GM19240 (cell line): Measurements from ENCODE around the gene UMPS.

Experiments
- DNase-seq: peaks from one replicate; pipeline ENCODE4 v3.0.0; 2011; ENCODE audit warnings: low spot score; ENCODE audit not compliant: insufficient read length

UMPS gene

DNA sequence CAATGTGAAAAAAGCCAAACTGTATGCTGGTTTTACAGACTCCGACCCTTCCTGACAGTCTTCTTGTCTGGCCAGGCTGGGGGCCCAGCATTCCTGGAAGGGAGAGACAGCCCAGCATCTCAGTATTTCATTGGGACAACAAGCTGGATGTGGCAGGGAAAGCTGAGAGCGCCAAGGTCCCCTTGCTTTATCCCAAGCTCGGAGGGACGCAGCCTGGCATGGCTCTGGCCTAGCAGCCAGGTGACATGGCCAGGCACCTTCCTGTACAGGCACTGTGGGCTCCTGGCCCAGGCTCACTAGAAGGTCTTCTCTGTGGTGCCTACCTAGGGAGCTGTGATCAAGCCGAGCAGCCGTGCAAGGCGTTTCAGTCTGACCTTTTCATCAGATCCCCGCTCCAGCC, 33.0 kb downstream of the UMPS start:
- no peak for DNase-seq

DNA sequence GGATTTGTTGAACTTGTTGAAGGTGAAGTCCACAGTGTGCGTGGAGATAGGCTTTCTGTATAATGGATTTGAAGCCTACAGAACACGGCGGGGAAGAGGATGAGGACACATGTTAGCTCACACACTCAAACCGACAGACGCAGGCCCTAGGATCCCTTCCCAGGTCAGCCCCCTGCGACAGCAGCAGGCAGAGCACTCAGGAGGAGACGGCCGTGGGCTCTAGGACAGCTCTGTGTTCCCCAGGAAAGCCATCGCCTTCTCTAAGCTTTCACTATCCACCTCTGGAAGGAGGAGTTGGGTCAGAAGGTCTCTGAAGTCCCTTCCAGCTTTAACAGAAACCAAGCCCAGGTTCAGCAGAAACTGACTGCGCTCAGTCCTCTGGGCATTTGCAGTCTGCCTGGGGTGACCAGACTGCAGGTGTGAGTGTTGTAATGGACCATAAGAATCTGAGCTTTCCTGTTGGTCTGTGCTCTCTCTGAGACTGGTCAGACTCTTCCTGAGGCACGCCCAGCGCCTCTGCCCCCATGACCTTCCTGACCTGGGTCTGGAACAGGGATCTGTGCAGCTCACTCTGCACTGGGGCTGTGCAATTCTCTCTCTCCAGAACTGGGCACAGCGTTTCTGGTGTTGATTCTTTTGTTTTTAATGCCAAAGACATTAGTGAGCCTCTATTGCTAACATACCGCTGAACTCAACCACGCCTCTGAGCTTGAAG, 33.5 kb downstream of the UMPS start:
- DNase-seq = no peak

DNA sequence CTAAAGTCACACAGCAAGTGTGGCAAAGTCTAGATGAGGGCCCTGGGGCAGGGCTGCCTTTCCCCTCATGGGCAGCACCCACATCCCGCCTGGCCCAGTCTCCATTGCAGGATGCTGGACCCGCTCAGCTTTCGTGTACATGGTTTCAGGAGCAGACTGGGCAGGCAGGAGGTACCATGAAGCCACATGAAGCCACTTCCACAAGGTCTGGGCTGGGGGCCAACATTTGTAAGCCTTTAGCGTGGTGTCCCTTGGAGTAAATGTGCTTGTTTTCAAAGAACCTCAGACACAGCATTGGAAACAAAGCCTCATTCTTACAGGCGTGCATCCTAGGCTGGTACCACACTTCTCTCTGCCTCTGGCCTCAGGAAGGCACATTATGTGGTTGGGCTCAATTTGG, 34.5 kb downstream of the UMPS start:
- DNase-seq = no peak

DNA sequence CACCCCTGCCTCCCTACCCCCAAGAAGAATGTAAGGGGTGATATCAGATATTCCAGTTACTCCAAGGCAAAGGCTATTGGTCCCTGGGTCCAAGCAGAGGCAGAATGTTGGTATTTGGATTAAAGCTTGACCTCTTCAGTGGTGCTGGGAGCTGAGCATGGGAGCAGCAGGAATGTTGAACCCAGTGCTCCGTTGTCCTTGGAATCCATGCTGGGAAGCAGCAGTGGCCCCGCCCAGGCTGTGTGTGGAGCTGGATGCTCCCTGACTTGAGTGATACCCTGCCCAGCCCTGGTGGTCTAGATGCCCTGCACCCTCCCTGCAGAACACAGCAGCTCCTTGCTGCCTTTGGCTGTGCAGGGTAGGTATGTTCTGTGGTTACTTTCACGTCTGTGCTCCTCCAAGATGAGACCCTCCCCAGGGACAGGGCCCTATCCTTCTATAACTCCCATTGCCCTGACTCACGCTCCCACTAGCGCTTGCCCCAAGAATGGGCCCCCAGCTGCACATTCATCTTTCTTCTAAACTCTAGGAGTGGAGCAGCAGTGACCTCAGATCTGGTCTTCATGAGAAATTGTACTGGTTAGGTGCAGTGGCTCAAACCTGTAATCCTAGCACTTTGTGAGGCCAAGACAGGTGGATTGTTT, 35.1 kb downstream of the UMPS start:
- no peak for DNase-seq

DNA sequence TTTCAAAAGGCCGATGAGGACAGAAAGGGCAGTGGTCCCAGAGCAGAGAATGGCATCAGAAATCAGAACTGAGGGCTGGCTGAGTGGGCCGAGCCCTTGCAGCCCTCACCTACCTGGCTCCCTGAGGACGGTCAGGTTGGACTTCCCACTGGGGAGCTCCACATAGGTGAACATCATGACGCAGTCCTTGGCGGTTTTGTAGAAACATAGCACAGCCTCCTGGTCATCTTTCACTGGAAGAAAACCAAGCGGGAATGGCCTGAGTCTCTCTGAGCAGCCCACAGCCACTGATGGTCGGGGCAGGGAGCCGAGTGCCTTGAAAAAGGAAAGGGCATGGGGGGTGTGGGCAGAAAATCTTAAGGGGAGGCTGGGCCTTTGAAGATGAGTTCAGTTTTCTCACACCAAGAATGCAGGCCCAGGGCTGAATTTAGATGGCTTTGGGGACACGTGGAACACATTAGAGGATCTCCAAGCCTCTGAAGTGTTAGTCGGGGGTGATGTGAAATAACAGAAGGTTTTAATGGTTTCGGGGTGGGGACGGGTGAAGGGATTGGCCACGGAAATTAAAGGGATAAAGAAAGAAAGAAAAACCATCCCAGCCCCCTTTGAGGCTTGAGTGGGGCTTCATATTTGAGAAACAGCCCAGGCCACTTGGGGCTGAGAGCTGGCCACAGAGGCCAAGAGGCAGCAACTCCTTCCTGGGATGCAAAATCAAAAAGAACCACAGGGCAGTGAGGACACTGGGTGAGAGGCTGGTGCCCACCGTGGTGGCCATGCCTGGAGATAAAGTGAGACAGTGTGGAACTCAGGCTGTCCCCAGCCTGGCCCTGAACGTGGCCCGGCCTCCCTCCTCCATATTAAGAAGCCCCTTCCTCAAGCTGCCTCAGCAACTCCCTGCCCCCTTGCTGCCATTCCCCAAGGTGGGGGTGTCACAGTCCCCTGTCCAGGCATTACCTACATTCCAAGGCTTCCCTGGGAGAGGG, 36.2 kb downstream of the UMPS start:
- no peak for DNase-seq

DNA sequence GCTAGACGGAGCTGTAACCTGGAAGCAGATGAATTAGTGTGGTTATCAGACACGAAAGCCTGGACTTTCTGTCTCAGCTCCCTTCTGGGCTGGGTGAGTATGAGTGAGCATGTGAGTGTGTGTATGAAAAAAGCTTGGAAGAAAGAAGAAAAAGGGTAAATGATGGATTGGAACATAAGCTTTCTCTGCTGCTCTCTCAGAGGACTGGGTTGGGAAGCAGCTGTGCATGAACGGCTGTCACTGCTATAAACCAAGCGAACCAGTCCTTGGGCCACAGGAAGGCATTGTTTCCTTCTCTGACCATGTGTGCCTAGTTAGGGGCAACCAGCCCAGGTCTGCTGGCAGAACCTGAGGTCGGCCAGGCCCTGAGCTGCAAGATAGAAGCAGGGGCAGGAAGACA, 37.0 kb downstream of the UMPS start:
- DNase-seq = no peak

DNA sequence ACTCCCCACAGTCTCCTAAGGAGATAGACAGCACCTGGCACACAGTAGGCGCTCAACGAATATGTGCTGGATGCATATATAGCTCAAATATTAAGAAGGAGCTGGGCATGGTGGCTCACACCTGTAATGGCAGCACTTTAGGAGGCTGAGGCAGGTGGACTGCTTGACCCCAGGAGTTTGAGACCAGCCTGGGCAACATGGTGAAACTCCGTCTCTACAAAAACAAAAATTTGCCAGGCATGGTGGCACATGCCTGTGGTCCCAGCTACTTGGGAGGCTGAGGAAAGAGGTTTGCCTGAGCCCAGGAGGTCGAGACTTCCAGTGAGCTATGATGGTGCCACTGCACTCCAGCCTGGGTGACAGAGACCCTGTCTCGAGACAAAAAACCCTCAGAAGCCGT, 37.4 kb downstream of the UMPS start:
- no peak for DNase-seq

DNA sequence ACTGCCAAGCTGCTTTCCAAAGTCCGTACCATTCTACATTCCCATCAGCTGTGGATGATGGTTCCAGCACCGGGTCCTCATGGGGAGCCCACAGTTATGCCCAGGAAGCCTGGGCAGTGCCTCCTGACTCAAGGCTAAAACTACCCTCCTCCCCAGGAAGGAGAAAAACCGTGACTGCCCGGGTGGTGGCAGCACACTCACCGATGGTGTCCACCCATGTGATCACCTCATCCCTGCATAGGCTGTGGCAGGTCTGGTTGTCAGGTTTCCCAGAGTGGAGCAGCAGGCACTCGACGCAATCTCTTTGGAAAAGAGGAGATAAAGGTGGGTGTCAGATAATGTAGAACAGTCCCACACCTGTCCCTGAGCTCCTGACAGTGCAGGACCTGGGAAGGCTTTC, 38.6 kb downstream of the UMPS start:
- no peak for DNase-seq

DNA sequence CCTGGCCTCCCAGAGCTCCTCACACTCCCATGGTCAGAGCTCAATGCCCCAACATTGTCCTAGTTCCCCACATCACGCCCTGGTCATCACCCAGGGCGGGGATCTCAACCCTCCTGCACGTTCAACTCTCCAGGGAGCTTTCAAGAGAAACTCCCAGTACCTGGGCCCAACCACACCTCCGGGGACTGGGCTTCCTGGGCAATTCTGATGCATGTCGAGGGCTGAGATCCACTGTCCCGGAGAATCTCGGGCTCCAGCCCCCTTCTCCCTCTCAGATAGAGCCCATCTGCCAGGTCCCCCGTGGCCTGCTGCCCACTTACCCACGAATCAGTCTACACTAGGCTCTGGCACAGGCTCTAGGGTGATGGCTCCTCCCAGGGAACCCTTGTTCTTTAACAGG, 39.2 kb downstream of the UMPS start:
- DNase-seq = no peak

DNA sequence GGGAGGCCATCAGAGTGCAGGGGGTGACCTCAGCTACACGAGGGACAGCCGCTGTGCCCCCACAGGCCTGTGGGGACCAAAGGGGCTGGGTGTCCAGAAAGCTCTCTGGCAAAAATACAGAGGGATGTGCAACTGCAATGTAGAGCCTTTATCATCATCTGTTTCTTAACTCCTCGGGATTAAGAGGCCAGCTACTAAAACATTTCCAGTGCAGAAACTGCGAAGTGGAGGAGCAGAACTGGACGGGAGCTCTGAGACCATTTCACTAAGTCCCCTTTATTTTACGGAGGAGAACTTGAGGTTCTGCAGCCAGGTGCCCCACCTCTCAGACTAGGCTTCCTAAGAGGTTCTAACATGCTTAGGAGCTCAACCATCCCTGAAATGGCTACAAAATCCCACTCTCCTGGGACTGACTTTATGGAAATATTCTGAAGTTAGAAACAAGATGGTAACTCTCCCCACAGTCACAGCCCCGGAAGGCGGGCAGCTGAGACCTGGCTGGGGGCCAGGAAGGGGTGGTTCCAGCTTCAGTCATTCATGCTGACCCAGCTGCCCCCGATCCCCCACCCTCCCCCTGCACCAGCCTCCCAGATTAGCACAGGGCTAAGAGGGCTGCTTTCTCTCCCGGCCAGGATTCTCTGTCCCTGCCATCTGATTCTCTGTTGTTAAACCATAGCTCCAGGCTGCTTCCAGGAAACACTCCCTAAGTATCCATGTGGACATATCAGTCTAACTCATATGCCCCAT, 40.3 kb downstream of the UMPS start:
- DNase-seq = no peak

DNA sequence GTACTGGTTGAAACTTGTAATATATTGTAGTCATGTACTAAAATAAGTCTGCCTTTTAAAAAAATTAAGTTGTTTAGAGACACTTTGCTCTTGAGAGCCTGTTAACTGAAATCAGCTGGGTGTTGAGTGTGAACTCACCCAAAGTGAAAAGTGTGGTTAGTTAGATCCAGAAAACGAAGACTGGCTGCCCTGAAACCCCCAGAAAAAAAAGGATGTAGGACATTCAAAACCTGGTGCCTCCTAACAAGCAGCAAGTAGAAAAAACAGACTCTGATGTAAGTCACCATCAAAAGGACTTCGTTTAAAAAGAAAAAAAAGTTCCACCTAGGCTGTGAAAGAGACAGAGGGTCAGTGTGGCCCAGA, 40.8 kb downstream of the UMPS start:
- no peak for DNase-seq

DNA sequence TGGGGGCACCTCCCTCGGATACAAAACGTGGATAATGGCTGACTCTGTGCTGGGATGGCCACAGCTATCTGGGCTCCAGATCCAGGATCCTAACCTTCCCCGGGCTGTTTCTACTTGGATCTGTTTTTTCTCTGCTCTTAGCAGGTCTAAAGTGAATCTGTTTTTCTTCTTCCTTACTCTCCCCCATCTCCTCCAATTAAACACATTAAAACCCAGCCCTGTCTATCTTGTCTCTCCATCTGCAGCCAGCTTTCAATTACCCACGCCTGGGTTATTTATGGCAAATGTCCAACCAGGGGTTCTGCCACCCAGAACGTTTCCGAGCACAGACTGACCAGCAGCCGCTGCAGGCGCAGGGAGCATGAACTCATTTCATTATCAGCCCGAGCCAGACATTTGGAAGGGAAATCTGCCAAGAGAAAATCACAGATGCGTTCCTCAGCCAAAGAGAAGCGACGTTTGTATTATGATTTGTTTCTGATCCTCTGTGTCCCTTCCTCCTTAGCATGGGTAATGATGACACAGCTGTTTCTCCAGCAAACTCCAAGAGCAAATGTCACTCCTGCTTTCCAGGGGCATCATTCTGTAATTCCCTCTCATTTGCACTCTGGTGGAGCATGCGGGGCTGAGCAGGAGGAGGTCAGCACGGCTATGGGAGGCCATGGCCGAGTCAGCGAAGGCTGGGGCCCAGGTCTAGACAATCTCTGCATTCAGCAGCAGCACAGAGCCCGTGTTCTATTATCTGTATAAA, 42.0 kb downstream of the UMPS start:
- no peak for DNase-seq

DNA sequence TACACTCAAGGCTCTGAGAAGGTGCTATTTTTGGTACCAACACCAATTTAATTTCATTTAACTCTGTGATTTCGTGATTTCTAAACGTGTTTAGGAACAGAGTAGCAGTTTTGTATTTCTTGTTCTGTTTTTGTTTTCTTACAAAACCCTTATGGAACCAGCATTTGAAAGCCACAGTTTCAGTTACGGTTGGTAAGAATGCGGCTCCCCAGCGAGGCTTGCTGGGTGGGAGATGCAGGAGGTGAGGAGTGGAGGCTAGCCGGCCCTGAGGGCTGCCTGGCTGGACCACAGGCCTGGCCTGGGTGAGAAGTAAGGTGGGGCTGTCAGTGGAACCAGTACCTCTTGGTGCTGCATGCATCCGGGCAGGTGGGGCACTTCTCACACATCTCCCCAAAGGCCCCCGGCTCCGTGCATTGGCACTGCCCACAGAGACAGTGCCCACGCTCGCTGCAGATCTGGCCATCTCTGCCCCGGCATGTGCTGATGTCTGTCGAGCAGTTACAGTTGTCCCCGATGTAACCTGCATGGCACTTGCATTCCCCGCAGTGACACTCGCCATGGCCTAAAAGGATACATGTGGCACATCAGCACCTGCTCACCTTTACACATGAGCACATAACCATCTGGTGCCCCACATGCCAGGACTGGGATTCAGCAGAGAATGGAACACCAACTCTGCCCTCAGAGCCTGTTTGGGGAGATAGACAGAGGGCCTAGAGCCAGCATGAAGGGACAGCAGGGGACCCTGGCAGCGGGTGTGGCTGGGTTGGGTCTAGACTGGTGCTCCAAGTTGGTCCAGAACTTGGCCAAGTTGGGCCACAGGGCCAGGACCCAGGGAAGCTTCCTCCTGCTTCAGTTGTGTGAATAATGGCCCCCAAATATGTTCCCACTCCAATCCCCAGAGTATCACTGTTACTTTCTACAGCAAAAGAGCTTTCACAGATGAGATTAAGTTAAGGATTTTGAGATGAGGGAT, 43.4 kb downstream of the UMPS start:
- no peak for DNase-seq

DNA sequence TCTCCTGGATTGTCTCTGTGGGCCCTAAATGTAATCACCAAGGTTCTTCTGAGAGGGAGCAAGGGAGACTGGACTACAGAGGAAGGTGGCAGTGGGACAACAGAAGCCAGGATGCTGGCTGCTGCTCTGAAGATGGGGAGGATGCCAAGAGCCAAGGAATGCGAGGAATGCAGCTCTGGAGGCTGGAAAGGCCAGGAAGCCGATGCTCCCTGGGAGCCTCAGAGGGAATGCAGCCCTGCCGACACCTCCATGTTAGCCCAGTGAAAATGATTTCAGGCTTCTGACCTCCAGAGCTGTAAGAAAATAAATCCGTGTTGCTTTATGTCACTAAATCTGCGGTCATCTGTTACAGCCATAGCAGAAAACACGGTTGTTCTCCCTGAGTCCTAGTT, 44.1 kb downstream of the UMPS start:
- DNase-seq = no peak

DNA sequence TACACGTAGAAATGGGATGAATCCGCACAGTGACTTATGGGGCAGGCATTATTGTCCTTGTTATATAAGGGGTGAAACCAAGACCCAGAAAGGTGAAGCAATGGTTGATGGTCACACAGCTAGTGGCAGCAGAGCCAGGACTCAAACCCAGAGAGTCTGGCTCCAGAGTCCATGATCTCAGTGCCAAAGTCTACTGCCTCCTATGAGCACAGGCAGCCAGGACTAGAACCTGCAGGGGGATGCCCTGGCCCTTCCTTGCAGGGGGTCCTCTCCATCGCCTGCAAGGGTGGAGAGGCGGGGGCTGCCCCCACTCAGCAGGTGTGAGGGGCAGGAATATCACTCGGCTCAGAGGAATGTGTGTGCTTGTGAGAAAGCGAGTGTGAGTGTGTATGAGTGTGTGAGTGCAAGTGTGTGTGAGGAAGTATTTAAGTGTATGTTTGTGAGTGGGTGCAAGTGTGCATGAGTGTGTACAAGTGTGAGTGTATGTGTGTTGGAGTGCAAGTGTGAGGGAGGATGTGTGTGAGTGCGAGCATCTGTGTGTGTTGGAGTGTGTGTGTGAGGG, 44.7 kb downstream of the UMPS start:
- DNase-seq = no peak

DNA sequence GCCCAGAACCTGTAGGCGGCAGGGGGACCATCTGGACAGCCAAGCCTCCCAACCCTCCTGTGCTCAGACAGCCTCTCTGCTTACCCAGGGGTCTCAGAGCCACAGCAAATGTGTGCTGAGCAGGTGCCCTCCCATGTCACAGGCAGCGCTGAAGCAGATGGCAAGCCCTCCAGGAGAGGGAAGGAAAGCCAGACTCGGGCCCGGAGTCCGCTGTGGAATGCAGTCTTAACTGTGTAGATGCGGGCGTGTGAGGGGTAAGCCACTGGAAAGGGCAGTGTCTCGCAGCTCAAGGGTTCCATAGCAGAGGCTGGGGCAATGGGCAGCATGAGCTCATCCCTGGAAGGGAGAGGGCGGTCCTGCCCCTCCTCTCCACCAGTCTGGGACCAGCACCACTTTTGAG, 45.6 kb downstream of the UMPS start:
- DNase-seq = no peak

DNA sequence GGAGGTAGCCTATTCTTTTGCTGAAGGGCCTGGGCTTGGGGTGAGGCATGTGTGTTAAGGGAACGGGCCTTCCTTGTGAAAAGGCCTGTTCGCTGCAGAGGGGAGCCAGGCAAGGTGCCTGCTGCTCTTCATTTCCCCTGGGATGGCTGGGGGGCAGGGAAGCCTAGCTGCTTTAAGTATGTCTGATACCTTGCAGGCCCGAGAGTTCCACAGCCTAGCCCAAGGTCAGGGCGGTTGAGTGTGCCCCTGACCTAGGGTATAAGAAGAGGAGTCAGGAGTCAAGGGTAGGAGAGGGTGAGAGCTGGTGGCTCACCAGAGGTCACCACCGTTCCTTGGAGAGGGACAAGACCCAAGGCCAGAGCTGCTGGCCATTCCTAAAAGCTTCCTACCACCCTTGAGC, 46.6 kb downstream of the UMPS start:
- no peak for DNase-seq

DNA sequence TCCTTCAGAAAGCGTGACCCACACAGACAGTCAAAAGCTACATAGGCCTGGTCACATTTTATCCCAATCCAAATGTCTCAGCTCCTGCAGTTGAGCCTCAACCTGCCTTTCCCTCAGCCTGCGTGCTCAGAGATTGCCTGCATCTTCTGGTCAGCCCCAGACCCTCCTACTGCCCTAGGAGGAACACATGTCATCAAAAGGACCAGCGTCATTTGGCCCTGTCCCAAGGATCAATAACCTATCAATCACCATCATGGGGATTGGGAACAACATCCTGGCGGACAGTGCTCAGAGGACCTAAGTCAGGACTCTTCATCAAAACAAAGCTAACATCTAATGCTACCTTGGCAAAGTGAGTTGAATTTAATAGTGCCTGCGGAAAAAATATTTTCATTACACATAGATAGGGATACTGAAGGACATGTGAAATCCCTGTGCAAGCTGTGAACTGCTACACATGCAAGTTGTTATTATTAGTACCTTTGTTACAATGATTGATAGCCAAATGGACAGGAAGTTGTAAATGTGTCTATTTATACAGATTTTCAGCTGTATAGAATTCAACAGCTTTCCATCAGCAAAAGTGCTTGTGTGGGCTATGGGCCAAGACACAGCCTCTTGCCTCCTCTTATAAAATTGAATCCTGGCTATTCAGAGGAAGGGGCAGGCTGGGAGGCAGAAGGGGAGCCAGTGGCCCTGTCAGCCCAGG, 47.7 kb downstream of the UMPS start:
- no peak for DNase-seq

DNA sequence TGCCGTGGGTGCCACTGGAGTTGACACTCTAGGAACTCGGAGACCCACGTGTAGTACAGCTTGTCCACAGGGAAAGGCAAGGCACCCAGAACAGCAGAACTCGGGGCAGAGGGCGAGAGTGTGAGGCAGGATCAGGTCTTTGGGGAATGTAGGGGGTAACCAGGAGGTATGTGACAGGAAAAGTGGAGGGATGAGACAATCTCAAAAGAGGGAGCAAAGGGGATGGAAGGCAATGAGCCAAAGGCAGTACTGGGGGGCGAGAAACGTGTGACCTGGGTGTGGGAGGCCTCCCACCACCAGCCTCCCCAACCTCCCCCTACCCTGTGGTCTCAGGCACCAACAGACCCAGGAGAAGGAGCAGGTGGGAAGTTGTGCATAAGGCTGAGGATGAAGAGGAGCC, 48.9 kb downstream of the UMPS start:
- no peak for DNase-seq
